Keratinocyte (primary cell): ENCODE results near the gene HYAL2. TPM values are rescaled to one million over a fixed set of nuclear protein-coding genes. Genes with fewer than 3 reads are reported as not detected.
A peak's percentile ranks its signal among the peaks of the same experiment; 100 is the strongest.

Source experiments
- DNase-seq: peaks from one replicate; pipeline ENCODE4 v3.0.0-alpha.2; 2011; ENCODE audit warnings: low read depth, missing footprints, low spot score
- FAIRE-seq: peaks from 2 replicates; lab custom pipeline; 2011; peaks lifted over from hg19 to GRCh38; lab: Jason Lieb, UNC
- H2AFZ ChIP-seq: 2 replicates; pipeline ENCODE4 v1.6.0; 2012; ENCODE audit warnings: low read length, control low read depth, inconsistent platforms; ENCODE audit not compliant: control insufficient read depth
- H3K27ac ChIP-seq: 2 replicates; pipeline ENCODE4 v1.5.1; 2011; ENCODE audit warnings: low read length; ENCODE audit not compliant: control insufficient read depth, insufficient read depth
- H3K27me3 ChIP-seq: 3 replicates; pipeline ENCODE4 v1.6.0; 2011; ENCODE audit warnings: low read length; ENCODE audit not compliant: control insufficient read depth, insufficient read depth; ENCODE audit errors: extremely low read depth
- H3K36me3 ChIP-seq, 2 experiments: 2 replicates in 1 of 2; 3 replicates in 1 of 2; pipeline ENCODE4 v1.5.1; 2011; ENCODE audit warnings: low read length in 2 of 2, mild to moderate bottlenecking in 1 of 2; ENCODE audit not compliant: control insufficient read depth in 2 of 2, insufficient read depth in 2 of 2; ENCODE audit errors: extremely low read depth in 1 of 2
- H3K4me1 ChIP-seq: 3 replicates; pipeline ENCODE4 v1.5.1; 2011; ENCODE audit warnings: low read length; ENCODE audit not compliant: control insufficient read depth, insufficient read depth; ENCODE audit errors: extremely low read depth
- H3K4me2 ChIP-seq: 3 replicates; pipeline ENCODE4 v1.6.0; 2011; ENCODE audit warnings: low read depth, low read length; ENCODE audit not compliant: control insufficient read depth, insufficient read depth; ENCODE audit errors: extremely low read depth
- H3K4me3 ChIP-seq, 3 experiments: fragments of 200-600 bp in 1 of 3; sonication (generic) in 1 of 3; 2 replicates in 2 of 3; 3 replicates in 1 of 3; pipeline ENCODE4 v1.5.1; 2011 to 2016; ENCODE audit warnings: low read length in 3 of 3, mild to moderate bottlenecking in 3 of 3, control low read depth in 2 of 3, inconsistent platforms in 1 of 3, low read depth in 1 of 3, mixed read lengths in 1 of 3, mixed run types in 1 of 3, moderate library complexity in 1 of 3; ENCODE audit not compliant: control insufficient read depth in 2 of 3, insufficient read depth in 2 of 3; ENCODE audit errors: extremely low read depth in 1 of 3
- H3K79me2 ChIP-seq: 2 replicates; pipeline ENCODE4 v1.6.0; 2012; ENCODE audit warnings: low read length; ENCODE audit not compliant: control insufficient read depth, insufficient read depth
- H3K9ac ChIP-seq: 3 replicates; pipeline ENCODE4 v1.6.0; 2011; ENCODE audit warnings: low read length; ENCODE audit not compliant: control insufficient read depth, insufficient read depth; ENCODE audit errors: extremely low read depth
- H3K9me1 ChIP-seq: 3 replicates; pipeline ENCODE4 v1.6.0; 2011; ENCODE audit warnings: low read length; ENCODE audit not compliant: control insufficient read depth, insufficient read depth; ENCODE audit errors: extremely low read depth
- H3K9me3 ChIP-seq: 2 replicates; pipeline ENCODE4 v1.5.1; 2012; ENCODE audit warnings: low read depth, low read length; ENCODE audit not compliant: control insufficient read depth
- H4K20me1 ChIP-seq: 3 replicates; pipeline ENCODE4 v1.6.0; 2011; ENCODE audit warnings: low read length; ENCODE audit not compliant: control insufficient read depth, insufficient read depth; ENCODE audit errors: extremely low read depth
- EZH2 ChIP-seq: IDR thresholded peaks from one replicate; pipeline ENCODE4 v1.6.1; 2012; ENCODE audit warnings: inconsistent platforms, mild to moderate bottlenecking, low read length, moderate library complexity
- dilution Hi-C: fragments of 300-500 bp; cut with MboI; formaldehyde crosslinking; loops from one replicate; pipeline ENCODE4 v1.7.0; 2020; ENCODE audit warnings: low sequenced_read_pairs; ENCODE audit not compliant: extremely low pct_ligation_motif_present
- polyA plus RNA-seq, 5 experiments: library from polyadenylated mRNA; depleted of rRNA in 3 of 5; stranded (reverse) in 3 of 5; stranded (forward) in 1 of 5; unstranded in 1 of 5; fragments of >200 nt; gene quantifications; 1 replicate in 1 of 5; 2 replicates in 3 of 5; 3 replicates in 1 of 5; pipeline versions ENCODE4 v1.2.1 to v1.2.3, GENCODE V29; 2011 to 2012; ENCODE audit warnings: missing spikeins in 2 of 5, low read depth in 1 of 5, low replicate concordance in 1 of 5
- TF ChIP-seq, protein P1 (sequence below), 3 experiments: IDR thresholded peaks in 1 of 3; conservative IDR thresholded peaks in 1 of 3; optimal IDR thresholded peaks in 1 of 3; 2 replicates in 2 of 3; 3 replicates in 1 of 3; pipeline versions ENCODE3 to v1.5.1; 2011; ENCODE audit warnings: low read length in 3 of 3, mild to moderate bottlenecking in 3 of 3, moderate library complexity in 2 of 3, control low read depth in 1 of 3, inconsistent platforms in 1 of 3; ENCODE audit not compliant: insufficient read depth in 2 of 3; ENCODE audit errors: extremely low read depth in 1 of 3

HYAL2 gene
- polyA plus RNA-seq, 1 donor (not counting 4 experiments of a cell fraction or from before 2014, with no cell fraction given): 42.8 TPM

DNA sequence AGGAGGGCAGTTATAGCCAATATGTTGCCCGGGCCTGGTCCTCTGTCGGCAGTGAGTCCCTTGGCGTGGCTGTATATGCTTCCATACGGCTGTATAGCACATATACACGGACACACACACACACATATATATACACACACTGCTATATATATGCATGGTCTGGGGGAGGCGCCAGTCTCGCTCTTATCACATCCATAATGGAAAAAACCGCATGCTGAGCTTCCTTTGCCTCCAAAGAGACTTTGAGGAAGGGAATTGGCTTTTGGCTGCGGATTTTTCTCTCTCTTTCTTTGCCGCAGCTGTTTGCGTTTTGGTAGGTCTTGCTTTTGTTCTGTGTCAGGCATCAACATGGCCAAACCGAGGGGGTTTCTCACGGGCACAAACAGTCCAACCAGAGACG lies 48.0 kb upstream of the HYAL2 start:
- FAIRE-seq: no peak
- no peaks in the 10 kb centered on the region for H3K9me1 ChIP-seq
- H2AFZ ChIP-seq: no peak overlapping the region

DNA sequence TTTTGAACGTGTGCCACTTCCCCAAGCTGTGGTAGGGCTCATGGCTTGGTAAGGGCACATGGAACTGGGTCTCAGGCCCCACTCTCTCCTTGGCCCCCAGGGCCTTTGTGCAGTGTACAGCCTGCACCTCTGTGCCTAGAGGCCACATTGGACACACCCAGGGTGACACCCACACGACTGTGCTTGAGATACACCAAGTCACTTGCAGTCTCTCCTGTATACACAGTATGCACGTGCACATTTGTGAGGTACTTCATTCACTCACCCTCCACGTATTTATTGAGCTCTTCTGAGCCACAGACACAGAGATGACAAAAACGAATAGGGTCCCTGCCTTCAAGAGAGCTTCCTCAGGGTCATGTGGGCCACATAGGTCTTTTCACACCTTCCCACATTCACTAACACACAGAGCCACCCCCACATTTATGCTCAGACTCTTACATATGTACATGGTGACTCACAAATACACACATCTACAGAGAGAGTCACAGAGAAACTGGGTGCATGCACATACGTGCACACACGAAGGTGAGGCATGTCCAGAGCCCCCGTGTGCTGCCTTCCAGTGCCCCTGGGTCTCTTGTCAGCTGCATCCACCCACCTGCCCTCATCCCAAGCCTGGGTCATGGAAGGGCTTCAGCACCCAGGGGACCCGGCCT lies 46.6 kb upstream of the HYAL2 start:
- H4K20me1 ChIP-seq: no peaks in the 10 kb centered on the region
- H3K9me3 ChIP-seq: no peaks in the 10 kb centered on the region
- H3K79me2 ChIP-seq: no peaks in the 10 kb centered on the region
- peaks cover 14% of the 10 kb centered on the region for H3K27me3 ChIP-seq
- H3K9me1 ChIP-seq: no peaks in the 10 kb centered on the region
- no peak overlapping the region for H3K4me2 ChIP-seq
- no peak overlapping the region for H2AFZ ChIP-seq
- DNase-seq (no peak), FAIRE-seq (peak; percentile 44)
- dilution Hi-C loops: no loop called here
- no peak overlapping the region for H3K4me3 ChIP-seq
- TF ChIP-seq EZH2: no peak
- TF ChIP-seq, protein P1, sequence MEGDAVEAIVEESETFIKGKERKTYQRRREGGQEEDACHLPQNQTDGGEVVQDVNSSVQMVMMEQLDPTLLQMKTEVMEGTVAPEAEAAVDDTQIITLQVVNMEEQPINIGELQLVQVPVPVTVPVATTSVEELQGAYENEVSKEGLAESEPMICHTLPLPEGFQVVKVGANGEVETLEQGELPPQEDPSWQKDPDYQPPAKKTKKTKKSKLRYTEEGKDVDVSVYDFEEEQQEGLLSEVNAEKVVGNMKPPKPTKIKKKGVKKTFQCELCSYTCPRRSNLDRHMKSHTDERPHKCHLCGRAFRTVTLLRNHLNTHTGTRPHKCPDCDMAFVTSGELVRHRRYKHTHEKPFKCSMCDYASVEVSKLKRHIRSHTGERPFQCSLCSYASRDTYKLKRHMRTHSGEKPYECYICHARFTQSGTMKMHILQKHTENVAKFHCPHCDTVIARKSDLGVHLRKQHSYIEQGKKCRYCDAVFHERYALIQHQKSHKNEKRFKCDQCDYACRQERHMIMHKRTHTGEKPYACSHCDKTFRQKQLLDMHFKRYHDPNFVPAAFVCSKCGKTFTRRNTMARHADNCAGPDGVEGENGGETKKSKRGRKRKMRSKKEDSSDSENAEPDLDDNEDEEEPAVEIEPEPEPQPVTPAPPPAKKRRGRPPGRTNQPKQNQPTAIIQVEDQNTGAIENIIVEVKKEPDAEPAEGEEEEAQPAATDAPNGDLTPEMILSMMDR (optimal IDR thresholded peaks at IDR 0.05 in 1 of 3, IDR thresholded peaks at IDR 0.05 in 1 of 3, conservative IDR thresholded peaks at IDR 0.05 in 1 of 3; ENCODE audit: extremely low read depth in 1 of 3, insufficient read depth in 2 of 3, low read length in 3 of 3): no peak
- no peaks in the 10 kb centered on the region for H3K36me3 ChIP-seq
- H3K9ac ChIP-seq: no peak overlapping the region
- peaks cover 12% of the 10 kb centered on the region for H3K4me1 ChIP-seq
- H3K27ac ChIP-seq: no peak overlapping the region

More for the DNA sequence above, 48.0 kb upstream of the HYAL2 start:
- H3K4me1 ChIP-seq: peaks cover 10% of the 10 kb centered on the region
- no peak for DNase-seq
- H3K9me3 ChIP-seq: no peaks in the 10 kb centered on the region
- no peak overlapping the region for H3K27ac ChIP-seq
- no peak for TF ChIP-seq EZH2
- TF ChIP-seq, protein P1 (optimal IDR thresholded peaks at IDR 0.05 in 1 of 3, IDR thresholded peaks at IDR 0.05 in 1 of 3, conservative IDR thresholded peaks at IDR 0.05 in 1 of 3; ENCODE audit: extremely low read depth in 1 of 3, insufficient read depth in 2 of 3, low read length in 3 of 3): peak in 2 of 3 experiments; percentile 25 to 31
- H3K4me2 ChIP-seq: no peak overlapping the region
- H3K36me3 ChIP-seq: no peaks in the 10 kb centered on the region
- no peak overlapping the region for H3K4me3 ChIP-seq
- no peaks in the 10 kb centered on the region for H3K79me2 ChIP-seq
- peaks cover 14% of the 10 kb centered on the region for H3K27me3 ChIP-seq
- dilution Hi-C loops: no loop called here
- no peak overlapping the region for H3K9ac ChIP-seq
- H4K20me1 ChIP-seq: no peaks in the 10 kb centered on the region
